HS-27A (cell line): ENCODE measurements around the gene FAM120A.
A peak's percentile ranks its signal among the peaks of the same experiment; 100 is the strongest.

Experiments used
- DNase-seq: peaks from one replicate; pipeline ENCODE4 v3.0.0-alpha.2; 2012; ENCODE audit warnings: low read depth, missing footprints

FAM120A gene

DNA sequence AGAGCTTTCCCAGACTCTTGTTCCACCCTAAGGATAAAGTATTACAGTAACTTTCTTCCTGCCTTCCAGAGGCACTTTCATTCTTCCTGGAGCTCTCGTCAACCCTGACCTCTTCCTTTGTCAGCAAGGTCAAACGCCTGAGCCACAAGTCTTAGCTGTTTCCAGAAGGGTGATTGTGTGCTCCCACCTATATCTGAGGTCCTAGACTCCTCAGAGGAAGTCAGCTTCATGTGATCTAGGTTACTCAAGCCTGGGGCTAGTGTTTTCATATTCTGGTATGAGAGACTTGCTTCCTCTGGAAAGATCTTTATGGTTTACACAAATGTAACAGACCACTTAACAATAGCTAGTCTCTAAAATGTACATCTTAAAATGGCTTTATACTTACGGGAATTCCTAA, 5.4 kb upstream of the FAM120A start:
- no peak for DNase-seq

DNA sequence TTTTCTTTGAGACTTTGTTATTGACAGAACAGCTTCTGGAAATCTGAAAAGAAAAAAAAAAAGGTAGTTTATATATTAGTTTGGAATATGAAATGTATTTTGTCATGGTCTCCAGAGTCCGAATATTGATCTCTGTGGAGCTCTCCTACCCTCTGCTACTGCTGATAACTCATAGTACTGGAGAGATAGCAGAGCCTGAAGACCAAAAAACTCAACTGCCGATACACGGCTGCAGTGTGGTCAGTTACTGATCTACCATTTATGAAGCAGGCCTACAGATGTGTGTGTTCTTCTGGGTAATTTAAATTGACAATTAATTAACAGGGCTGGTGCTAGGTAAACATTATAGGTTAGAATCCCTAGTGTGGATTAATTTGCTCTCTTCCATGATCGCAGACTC, 3.8 kb upstream of the FAM120A start:
- DNase-seq: no peak

DNA sequence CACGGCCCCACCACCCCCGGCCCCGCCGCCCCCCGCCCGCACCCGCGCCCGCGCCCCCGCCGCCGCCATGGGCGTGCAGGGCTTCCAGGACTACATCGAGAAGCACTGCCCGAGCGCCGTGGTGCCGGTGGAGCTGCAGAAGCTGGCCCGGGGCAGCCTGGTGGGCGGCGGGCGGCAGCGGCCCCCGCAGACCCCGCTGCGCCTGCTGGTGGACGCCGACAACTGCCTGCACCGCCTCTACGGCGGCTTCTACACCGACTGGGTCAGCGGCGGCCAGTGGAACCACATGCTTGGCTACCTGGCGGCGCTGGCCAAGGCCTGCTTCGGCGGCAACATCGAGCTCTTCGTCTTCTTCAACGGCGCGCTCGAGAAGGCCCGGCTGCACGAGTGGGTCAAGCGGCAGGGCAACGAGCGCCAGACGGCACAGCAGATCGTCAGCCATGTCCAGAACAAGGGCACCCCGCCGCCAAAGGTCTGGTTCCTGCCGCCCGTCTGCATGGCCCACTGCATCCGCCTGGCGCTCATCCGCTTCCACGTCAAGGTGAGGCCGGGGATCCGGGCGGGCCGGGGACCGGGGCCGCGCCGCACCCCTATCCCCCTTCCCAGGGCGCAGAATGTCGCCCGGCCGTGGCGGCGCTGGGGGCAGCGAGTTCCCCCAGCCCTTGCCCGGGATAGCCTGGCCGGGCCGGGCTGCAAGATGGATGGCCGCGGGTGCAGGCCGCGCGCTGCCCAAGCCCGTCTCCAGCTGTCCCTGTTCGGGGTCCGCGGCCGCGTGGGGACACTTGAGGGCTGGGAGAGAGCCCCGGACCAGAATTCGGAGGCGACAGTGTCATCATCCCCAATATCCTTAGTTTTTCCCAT, 594 bp downstream of the FAM120A start:
- DNase-seq: peak; percentile 9

DNA sequence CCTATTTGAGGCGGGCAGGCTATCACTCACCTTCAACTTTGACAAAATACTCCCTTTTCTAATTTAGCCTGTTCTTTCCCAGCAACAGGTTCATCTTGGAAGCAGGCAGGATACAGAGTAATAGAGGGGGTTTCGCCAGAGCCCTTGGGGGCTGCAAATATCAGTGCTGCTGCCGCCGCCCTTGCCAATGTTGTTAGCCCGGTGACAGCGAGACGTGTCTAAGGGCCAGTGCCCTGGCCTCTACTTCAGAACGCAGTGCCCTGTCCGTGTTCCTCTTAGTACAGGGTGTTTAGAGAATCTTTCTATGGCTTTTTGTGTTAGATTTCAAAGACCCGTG, 1.2 kb downstream of the FAM120A start:
- DNase-seq: peak; percentile 1

DNA sequence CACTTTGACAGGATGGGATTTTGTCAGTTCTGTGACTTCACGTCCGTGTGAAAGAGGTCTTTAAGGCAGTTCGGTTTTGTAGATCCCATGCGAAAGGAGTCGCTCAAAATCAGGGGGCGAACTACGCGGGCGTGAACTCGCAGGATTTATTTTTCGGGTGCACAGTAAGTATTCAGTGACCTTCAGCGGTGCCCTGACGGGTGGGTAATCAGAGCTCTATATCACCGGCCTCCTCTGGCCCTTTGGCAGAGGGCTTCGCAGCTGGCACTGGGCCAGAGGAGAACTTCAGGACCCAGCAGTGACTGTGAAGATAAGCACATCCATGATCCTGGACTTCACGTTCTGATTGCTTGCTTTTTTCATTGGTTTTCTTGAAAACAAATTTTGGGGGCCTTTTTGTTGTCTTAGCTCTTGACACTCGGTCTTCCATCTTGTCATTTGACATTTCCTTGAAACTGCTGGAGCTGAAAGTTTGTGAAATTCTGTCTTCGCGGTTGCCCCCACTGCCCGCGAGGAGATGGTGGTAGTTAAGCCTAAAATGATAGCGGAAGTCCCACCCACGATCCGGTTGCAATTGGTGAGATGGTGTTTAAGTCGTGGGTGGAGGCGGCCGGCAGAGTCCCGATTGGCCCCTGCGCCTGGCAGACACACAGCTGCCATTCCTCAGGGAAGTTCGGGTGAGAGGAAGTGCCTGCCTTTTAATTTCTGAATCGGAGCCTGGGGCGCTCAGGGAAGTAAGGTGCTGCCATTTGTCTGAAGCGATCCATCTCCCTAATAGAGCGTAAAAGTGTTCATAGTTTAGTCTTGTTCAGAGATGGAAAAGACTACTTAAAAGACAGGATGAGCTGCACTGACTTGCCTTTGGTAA, 1.8 kb downstream of the FAM120A start, which contains the start of gene FAM120AOS:
TSS of gene FAM120AOS (minus strand) at position 535 of the 868 bp plus-strand sequence. CDS start 872 bp downstream, outside the sequence.
- DNase-seq: peak; percentile 79

DNA sequence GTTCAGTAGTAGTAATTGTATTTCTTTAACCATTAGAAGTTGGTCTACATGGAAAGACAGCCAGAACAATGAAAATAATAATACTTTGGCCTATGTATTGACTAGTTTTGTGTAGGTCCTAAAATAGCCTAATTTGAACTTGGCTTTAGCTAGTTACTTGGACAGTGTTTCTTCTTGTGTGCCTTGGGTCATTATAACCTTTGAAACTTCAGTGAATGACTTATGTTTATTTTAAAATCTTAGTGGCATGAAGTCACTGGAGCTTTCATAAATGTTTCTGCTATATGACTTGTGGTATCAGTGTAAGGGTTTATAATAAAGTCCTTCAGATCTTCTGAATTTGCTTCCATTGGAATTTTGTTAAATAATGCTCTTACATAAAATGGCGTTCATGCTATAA, 4.5 kb downstream of the FAM120A start:
- DNase-seq: no peak

DNA sequence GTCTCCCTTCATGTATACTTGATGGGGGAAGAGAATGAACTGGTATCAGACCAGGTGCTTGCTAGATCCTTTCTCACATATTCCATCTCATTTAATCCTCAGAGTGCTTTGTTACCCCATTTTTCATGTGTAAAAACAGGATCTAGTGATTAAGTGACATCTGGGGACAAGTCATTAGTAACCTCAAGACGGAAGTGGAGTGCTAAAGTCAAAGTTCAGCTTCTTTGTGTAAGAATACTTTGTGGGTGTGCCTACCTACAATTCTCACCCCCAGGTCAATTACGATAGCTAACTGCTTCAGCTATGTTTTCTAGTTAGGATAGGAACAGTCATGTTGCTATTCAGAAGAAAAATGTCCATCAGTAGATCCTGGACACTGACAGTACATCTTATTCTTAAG, 5.0 kb downstream of the FAM120A start:
- no peak for DNase-seq

DNA sequence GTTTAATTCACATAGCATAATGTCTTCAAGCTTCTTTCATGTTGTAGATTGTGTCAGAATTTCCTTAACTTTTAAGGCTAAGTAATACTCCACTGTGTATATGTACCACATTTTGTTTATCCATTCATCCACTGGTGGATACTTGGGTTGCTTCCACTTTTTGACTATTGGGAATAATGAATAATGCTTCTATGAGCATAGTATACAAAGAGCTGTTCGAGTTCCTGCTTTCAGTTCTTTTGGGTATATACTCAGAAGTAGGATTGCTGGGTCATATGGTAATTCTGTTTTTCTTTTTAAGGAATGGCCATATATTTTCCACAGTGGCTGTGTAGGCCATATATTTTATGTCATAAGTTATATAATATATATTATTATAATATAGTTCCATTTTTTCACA, 5.5 kb downstream of the FAM120A start:
- no peak for DNase-seq

DNA sequence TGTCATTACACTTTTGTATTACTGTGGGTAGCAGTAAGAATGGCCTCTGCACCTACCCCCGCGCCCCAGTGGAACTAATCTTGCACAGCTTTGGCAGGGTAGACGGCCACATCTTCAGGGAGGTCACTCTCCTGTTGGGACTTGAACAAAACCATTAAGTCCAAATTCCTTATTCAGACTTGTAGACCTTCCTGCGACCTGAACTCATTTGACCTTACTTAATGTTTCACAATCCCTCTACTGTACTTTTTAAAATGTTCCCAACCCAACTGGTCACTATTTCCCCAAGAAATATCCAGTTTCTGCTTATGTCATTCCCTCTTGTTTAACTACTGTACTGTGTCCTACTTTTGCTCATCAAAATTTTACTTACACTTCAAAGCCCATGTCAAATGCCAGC, 7.2 kb downstream of the FAM120A start:
- DNase-seq: no peak

DNA sequence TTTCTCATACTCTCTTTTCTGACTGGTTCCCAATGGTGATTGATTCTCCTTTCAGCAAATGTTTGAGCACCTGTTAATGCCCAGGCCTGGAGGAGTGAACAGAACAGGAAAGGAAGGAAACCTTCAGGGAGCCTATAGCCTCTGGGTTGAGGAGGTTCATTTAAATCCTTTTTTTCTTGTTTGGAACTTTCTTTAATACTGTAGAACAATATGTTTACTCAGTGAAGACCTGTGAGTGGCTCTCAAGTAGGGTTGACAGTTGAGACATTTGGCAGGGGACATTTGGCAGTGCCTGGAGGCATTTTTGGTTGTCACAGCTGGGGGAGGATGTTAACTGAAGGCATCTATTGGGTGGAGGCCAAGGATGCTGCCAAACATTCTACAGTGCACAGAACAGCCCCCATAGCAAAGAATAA, 8.0 kb downstream of the FAM120A start:
- no peak for DNase-seq

DNA sequence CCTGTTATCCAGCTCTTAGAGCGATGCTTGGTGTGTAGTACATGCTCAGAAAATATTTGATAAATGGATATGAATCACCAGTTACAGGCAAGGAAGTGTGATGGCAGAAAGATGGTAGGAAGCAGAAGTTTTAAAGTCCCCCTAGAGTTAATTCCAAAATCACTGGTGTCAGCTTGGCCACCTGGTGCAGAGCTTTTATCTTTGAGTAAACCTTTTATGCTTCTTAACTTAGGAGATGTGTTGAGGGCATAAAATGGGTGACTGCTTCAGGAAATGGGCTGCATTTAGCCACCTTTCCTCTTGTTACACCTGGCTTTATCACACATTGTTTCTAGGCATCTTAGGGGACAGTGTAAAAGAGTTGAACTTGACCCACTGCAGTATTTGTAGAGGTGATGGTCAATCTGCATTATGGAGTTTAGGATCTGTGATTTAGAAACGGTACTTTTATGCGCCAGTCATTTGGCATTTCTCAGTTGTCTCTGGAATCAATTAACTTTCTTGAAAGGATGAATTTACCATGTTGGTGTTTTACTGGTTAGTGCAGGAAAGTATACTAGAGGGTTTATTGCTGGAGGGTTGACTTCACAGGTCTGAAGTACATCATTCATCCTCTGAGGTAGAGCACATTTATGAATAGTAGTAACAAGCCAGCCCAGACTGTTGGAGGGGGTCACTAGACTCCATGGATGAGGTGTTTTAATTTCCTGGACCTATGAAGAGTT, 9.4 kb downstream of the FAM120A start:
- no peak for DNase-seq

DNA sequence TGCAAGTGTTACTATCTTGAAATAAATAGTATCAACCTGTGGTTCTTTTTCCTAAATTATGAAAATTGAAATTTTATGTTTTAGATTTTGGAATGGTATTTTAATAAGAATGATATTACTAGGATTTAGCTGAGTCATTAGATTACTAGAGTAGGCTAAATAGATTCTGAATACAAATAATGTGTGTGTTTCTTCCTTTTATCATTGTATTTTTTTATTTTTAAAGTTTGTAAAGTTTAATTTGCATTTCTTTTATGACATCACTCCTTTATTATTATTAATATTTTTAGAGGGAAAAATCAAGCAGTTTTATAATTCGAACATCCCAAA, 9.9 kb downstream of the FAM120A start:
- no peak for DNase-seq

DNA sequence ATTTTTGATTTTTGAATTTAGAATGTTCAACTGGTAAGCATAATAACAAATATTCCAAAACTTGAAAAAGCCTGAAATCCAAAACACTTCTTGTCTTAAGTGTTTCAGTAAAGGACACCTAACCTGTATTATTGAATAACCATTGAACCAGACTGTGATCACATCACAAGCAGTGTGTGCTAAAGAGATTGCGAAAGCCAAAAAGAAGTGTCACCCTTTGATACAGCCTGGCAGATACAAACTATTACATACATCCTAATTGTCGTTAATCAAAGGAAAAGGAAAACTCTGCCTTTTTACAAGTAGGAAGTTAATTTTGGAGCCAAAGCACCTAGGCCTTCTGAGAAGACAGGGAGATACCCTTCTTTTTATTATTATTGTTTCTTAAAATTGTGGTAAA, 10.3 kb downstream of the FAM120A start:
- DNase-seq: no peak

DNA sequence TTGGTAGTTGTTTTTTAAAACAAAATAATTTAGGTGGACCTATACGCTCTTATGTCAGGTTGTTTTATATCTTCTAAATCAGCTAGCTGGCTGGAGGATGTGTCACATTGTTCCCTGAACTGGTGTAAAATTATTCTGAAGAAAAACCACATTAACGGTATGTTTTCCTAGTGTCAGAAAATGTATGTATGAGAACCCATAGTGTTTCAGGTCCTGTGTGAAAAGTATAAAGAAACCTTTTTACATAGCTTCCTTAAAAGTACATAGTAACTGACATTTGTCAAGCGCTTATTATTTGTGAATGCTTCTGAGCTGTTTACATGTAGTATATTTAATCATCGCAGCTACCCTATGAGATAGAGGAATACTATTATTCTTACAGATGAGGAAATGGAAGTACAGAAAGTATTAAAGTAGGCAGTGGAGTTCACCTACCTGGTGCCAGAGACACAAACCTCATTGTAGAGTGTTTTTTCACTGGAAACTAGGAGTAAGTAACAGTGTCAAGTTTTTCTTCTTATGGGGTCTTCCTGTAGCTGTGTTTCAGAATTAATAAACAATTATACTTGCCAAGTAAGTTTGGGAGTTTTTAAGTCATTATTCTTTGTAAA, 12.3 kb downstream of the FAM120A start:
- DNase-seq: no peak

DNA sequence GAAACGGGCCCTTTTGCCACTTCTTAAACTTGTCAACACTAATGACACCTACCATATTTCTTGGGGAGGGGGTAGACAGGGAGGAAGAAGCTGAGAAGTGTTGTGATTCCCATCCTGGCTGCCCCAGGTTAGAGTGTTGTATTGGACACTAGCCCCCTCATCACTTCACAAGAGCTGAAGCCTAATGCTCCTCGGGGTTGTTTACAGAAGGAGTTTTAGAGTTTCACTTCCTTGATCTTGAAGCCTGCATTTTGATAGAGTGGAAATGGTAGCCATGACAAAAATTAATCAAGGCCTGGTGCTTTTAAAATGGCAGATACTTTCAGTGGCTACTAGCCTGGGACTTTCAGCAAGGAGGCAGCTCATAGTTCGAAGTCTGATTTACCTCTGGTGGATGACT, 12.9 kb downstream of the FAM120A start:
- DNase-seq: no peak

DNA sequence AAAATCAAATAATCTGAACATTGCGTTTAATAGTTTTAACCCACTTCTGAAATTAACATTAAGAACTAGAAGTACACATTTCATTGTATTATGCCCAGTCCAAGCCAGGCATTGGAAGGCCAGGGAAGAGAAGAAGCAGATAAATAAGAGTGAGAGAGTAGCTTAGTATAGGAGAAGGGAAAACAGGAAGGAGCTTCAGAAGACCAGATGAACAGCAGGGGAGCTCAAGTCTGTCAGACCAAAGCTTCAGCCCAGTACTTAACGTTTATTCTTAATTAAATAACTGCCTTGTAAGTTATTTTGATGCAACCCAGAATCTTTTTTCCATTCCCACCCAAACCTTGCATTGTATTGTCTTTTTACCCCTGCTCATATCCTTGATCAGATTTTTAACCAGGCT, 13.4 kb downstream of the FAM120A start:
- DNase-seq: no peak

DNA sequence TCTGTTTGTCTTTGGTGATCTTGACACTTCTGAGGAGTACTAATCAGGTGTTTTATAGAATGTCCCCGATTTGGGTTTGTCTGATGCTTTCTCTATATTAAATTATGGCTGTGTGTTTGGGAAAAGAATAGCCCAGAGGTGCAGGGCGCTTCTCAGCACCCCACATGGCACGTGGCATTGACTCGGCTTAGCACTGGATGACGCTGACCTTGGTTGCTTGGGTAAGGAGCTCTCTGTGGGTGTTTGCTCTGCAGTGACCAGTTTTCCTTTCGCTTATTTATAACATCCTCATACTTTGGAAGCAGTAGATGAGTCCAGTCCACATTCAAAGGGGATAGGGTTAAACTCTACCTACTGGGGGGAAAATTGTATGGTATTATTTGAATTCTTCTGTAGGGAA, 14.4 kb downstream of the FAM120A start:
- no peak for DNase-seq

DNA sequence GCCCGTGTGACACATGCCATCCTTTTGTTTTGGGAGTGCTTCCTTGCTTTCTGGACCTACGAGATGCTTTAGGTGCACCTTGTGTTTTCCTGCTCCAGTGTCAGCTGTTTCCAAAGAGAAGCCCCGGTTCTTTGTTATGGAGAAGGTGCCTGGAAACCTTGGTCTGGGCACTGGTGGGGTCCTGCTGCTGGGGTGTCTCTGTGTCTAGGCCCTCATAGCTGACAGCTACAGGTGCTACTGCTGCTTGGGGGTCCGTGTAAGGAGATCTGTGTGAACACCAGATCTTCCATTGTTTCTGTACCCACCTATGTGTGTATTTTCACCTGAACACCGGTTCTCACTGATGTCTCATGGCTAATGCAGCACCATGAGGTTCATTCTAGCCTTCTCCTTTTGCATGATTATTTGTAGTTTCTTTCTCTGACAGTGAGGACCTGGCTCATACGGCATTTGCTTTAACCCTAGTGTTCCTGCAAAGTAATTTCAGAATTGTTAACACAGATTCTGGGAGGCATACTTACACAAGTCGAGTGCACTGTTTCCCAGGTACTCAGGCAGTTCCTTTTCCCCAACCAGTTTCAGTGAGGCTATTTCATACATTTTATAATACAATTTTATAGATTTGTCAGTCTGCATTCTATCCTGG, 15.1 kb downstream of the FAM120A start:
- DNase-seq: no peak

DNA sequence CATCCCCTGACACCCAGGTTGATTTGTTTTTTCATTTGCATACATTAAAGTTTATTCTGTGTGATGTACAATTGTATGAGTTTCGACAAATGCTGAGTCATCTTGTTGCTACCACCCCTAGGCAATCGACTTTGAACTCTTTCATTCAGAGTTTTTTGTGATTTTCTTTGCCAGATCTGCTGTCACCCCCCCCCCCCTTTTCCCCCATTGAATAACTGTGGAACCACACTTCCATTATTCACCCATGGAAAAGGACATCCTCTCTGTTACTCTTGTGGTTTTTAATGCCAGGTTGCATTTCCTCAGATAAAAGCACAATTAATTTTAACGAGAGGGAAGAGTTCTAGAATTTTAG, 15.6 kb downstream of the FAM120A start:
- no peak for DNase-seq

DNA sequence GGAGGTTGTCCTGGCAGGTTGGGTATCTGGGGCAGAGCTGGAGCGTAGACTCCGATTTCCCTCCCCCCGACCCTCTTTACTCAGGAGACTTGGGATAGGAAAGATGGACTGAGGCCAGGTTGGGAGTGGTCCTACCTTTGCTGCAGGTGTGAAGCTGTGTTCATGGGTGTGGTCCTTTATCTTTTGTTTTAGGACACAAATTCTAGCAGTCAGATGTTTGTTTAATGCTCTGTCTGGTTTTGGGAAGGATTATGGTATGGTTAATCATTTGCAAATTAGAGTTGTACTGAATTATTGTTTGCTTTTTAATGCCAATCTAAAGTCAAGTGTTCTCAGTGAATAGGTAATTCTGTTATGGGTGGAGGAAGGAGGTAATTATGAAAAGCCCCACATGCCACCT, 16.0 kb downstream of the FAM120A start:
- no peak for DNase-seq

DNA sequence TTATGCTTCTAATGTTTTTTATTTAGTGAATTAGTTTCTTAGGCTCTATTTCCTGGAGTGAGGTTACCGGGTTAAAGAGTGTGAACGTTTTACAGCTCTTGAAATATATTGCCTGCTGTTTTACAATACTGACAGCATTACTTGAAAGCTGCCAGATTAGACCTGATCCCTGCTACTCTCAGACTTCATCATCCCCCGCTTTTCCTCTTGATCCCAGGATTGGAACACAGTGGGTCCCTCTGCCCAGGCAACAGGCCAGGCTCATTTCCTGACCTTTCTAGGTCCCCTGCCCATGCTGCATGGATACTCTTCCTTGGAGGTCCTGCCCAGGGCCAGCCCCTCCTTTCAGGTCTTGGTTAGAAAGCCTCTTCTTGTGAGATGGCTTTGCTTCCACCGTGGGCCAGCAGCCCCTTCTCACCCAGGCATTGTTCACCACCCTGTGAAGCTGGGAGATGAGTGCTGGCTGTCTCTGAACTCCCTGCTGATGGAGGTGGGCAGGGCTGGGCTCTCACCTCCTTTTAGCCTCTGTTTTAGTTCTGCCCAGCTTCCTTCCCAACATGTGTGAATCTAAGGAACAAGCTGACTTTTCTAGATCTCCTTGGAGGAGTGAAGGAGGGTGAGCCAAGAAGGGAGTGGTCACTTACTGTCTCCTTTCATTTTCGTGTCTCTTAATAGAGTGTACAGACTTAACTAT, 17.4 kb downstream of the FAM120A start:
- no peak for DNase-seq
